Dendritic cell treated with granulocyte-macrophage colony-stimulating factor and Interleukin-4, amounts not matched to agents 40 ng/mL and 50 ng/mL, for 4 days (primary cell): Measurements from ENCODE around the gene SMURF2.
A peak's percentile ranks its signal among the peaks of the same experiment; 100 is the strongest.

Source experiments
- H3K27ac Mint-ChIP-seq: one replicate; pipeline ENCODE4 v1.8.0; 2022; ENCODE audit warnings: mild to moderate bottlenecking, mixed read lengths
- H3K27me3 Mint-ChIP-seq: one replicate; pipeline ENCODE4 v1.8.0; 2022; ENCODE audit warnings: mild to moderate bottlenecking, mixed read lengths
- H3K36me3 Mint-ChIP-seq: one replicate; pipeline ENCODE4 v1.8.0; 2022; ENCODE audit warnings: low read depth, mixed read lengths
- H3K4me1 Mint-ChIP-seq: one replicate; pipeline ENCODE4 v1.8.0; 2022; ENCODE audit warnings: low read depth, mixed read lengths
- H3K4me3 Mint-ChIP-seq: one replicate; pipeline ENCODE4 v1.8.0; 2022; ENCODE audit warnings: mild to moderate bottlenecking, moderate library complexity, mixed read lengths
- H3K9me3 Mint-ChIP-seq: one replicate; pipeline ENCODE4 v1.8.0; 2022; ENCODE audit warnings: mixed read lengths
- intact Hi-C: fragments of 100-400 bp; cut with micrococcal nuclease; formaldehyde crosslinking; loops from one replicate; pipeline ENCODE4 v1.15.0; 2022

SMURF2 gene

GRCh38 chr17:64500862-64501765, 161.0 kb downstream of the SMURF2 start:
- Mint-ChIP-seq H3K36me3 (peaks cover 97% of the 10 kb centered on the region), H3K9me3 (no peaks in the 10 kb centered on the region), H3K4me3 (no peak overlapping the region), H3K27ac (peak overlapping the region; percentile 62), H3K27me3 (no peaks in the 10 kb centered on the region), H3K4me1 (peaks cover 77% of the 10 kb centered on the region)
- intact Hi-C loops: no loop called here

- Mint-ChIP-seq H3K36me3 (peaks cover 91% of the 10 kb centered on the region), H3K27me3 (no peaks in the 10 kb centered on the region), H3K9me3 (no peaks in the 10 kb centered on the region), H3K27ac (peak overlapping the region; percentile 21), H3K4me1 (peaks cover 81% of the 10 kb centered on the region), H3K4me3 (no peak overlapping the region)
- intact Hi-C loops: no loop called here
Observed at GRCh38 chr17:64500487-64500859, 161.6 kb downstream of the SMURF2 start.

- no peak overlapping the region for H3K4me3 Mint-ChIP-seq
Observed at GRCh38 chr17:64499805-64500486, 162.2 kb downstream of the SMURF2 start.

GRCh38 chr17:64498308-64499203, 163.6 kb downstream of the SMURF2 start:
- Mint-ChIP-seq H3K36me3 (peaks cover 85% of the 10 kb centered on the region), H3K27me3 (no peaks in the 10 kb centered on the region), H3K4me3 (no peak overlapping the region), H3K27ac (peak overlapping the region; percentile 92), H3K9me3 (no peaks in the 10 kb centered on the region), H3K4me1 (peaks cover 86% of the 10 kb centered on the region)
- intact Hi-C loops: loop anchor here (10.0 kb wide), 1 partner anchor 174 kb away; no protein-coding TSS in a partner anchor

More at GRCh38 chr17:64499805-64500486, 162.2 kb downstream of the SMURF2 start:
- peak overlapping the region; percentile 21 for H3K27ac Mint-ChIP-seq
- intact Hi-C loops: loop anchor here (10.0 kb wide), 1 partner anchor 175 kb away; no protein-coding TSS in a partner anchor
- peaks cover 85% of the 10 kb centered on the region for H3K36me3 Mint-ChIP-seq
- no peaks in the 10 kb centered on the region for H3K9me3 Mint-ChIP-seq
- H3K4me1 Mint-ChIP-seq: peaks cover 87% of the 10 kb centered on the region
- no peaks in the 10 kb centered on the region for H3K27me3 Mint-ChIP-seq

- intact Hi-C loops: loop anchor here (1.0 to 10.0 kb wide), 2 partner anchors 8 to 173 kb away; no protein-coding TSS in a partner anchor
Observed at GRCh38 chr17:64497565-64498035, 164.5 kb downstream of the SMURF2 start.

GRCh38 chr17:64496786-64497564, 165.1 kb downstream of the SMURF2 start, which contains the start of gene POLG2:
POLG2 (minus strand) TSS chr17:64497054; CDS start chr17:64496968, 86 bp downstream.
- Mint-ChIP-seq H3K27me3 (no peaks in the 10 kb centered on the region), H3K9me3 (no peaks in the 10 kb centered on the region), H3K4me1 (peaks cover 72% of the 10 kb centered on the region), H3K4me3 (peak within 1 kb of the TSS; percentile 90), H3K36me3 (peaks cover 77% of the 10 kb centered on the region), H3K27ac (peak within 1 kb of the TSS; percentile 92)
- intact Hi-C loops: loop anchor here (1.0 to 10.0 kb wide), 2 partner anchors 8 to 172 kb away; no protein-coding TSS in a partner anchor

More at GRCh38 chr17:64497565-64498035, 164.5 kb downstream of the SMURF2 start:
- H3K27me3 Mint-ChIP-seq: no peaks in the 10 kb centered on the region
- H3K4me1 Mint-ChIP-seq: peaks cover 76% of the 10 kb centered on the region
- H3K36me3 Mint-ChIP-seq: peaks cover 80% of the 10 kb centered on the region
- no peaks in the 10 kb centered on the region for H3K9me3 Mint-ChIP-seq
- H3K4me3 Mint-ChIP-seq: peak overlapping the region; percentile 90
- peak overlapping the region; percentile 92 for H3K27ac Mint-ChIP-seq

- Mint-ChIP-seq H3K27me3 (no peaks in the 10 kb centered on the region), H3K27ac (peak overlapping the region; percentile 92), H3K36me3 (peaks cover 77% of the 10 kb centered on the region), H3K9me3 (no peaks in the 10 kb centered on the region), H3K4me3 (peak overlapping the region; percentile 90), H3K4me1 (peaks cover 72% of the 10 kb centered on the region)
- intact Hi-C loops: loop anchor here (10.0 kb wide), 1 partner anchor 172 kb away; no protein-coding TSS in a partner anchor
Observed at GRCh38 chr17:64496348-64496785, 165.7 kb downstream of the SMURF2 start.
